IMR-90 (cell line): ENCODE data around the gene SLC2A10. TPM values are rescaled to one million over a fixed set of nuclear protein-coding genes. Genes with fewer than 3 reads are reported as not detected.

Experiments used
- polyA plus RNA-seq, 3 experiments: library from polyadenylated mRNA; depleted of rRNA; stranded (reverse); fragments of >200 nt; gene quantifications; 2 replicates each; pipeline ENCODE4 v1.2.3, GENCODE V29; 2012; ENCODE audit warnings: low replicate concordance in 1 of 3
- total RNA-seq: library from RNA; depleted of rRNA; stranded (reverse); fragments of >200 nt; gene quantifications from 2 replicates; pipeline ENCODE4 v1.2.3, GENCODE V29; 2012; rRNA removed

Gene SLC2A10
- total and polyA plus RNA-seq, 2 of the 4 experiments (the other 2 are of a cell fraction): 15.2 to 22.0 TPM

Other genes with a start within 250 kb of the SLC2A10 start
- 1.1 and 1.4 TPM in 2 replicates for gene ZNF334, start 196.1 kb upstream of the SLC2A10 start, total RNA-seq
- 1.5 and 2.1 TPM in 2 replicates for gene ZNF334, start 196.1 kb upstream of the SLC2A10 start, polyA plus RNA-seq (2012; rRNA removed)
- gene OCSTAMP, start 159.0 kb upstream of the SLC2A10 start, total RNA-seq: not detected in 2 replicates
- not detected in 2 replicates for gene OCSTAMP, start 159.0 kb upstream of the SLC2A10 start, polyA plus RNA-seq (2012; rRNA removed)
- 2.5 and 2.8 TPM in 2 replicates for gene SLC13A3, start 58.2 kb upstream of the SLC2A10 start, total RNA-seq
- 3.9 and 4.2 TPM in 2 replicates for gene SLC13A3, start 58.2 kb upstream of the SLC2A10 start, polyA plus RNA-seq (2012; rRNA removed)
- gene TP53RK, start 20.2 kb upstream of the SLC2A10 start, total RNA-seq: 10.6 and 16.1 TPM in 2 replicates
- gene TP53RK, start 20.2 kb upstream of the SLC2A10 start, polyA plus RNA-seq (2012; rRNA removed): 8.7 and 9.0 TPM in 2 replicates
- 2.3 and 2.5 TPM in 2 replicates for gene EYA2, start 185.2 kb downstream of the SLC2A10 start, total RNA-seq
- 5.0 and 5.4 TPM in 2 replicates for gene EYA2, start 185.2 kb downstream of the SLC2A10 start, polyA plus RNA-seq (2012; rRNA removed)